Astrocyte (in vitro differentiated cells and primary cell): Measurements from ENCODE around the gene MYO3B. TPM values are rescaled to one million over a fixed set of nuclear protein-coding genes. Genes with fewer than 3 reads are reported as not detected.
"Not testable (repeated sequence)": the region's sequence is repeated elsewhere in the genome, so short reads cannot be mapped to it uniquely, and the experiment has no call there.

Experiments
- DNase-seq: peaks from one replicate; pipeline ENCODE4 v3.0.0-alpha.2; 2010; ENCODE audit warnings: low read depth
- FAIRE-seq: peaks from 2 replicates; lab custom pipeline; 2011; peaks lifted over from hg19 to GRCh38; lab: Jason Lieb, UNC
- H2AFZ ChIP-seq: 2 replicates; pipeline ENCODE4 v1.6.0; 2012; ENCODE audit warnings: low read depth, low read length, inconsistent platforms
- H3K27ac ChIP-seq: 2 replicates; pipeline ENCODE4 v1.5.1; 2011; ENCODE audit warnings: low read depth, low read length, inconsistent platforms
- H3K27me3 ChIP-seq: 2 replicates; pipeline ENCODE4 v1.6.0; 2011; ENCODE audit warnings: low read length, inconsistent platforms; ENCODE audit not compliant: insufficient read depth
- H3K36me3 ChIP-seq: 2 replicates; pipeline ENCODE4 v1.5.1; 2011; ENCODE audit warnings: low read length, inconsistent platforms; ENCODE audit not compliant: insufficient read depth
- H3K4me1 ChIP-seq: 2 replicates; pipeline ENCODE4 v1.5.1; 2011; ENCODE audit warnings: low read length, inconsistent platforms; ENCODE audit not compliant: insufficient read depth
- H3K4me2 ChIP-seq: 2 replicates; pipeline ENCODE4 v1.6.0; 2012; ENCODE audit warnings: low read length, inconsistent platforms
- H3K4me3 ChIP-seq: 2 replicates; pipeline ENCODE4 v1.5.1; 2011; ENCODE audit warnings: low read depth, mild to moderate bottlenecking, low read length, inconsistent platforms; ENCODE audit not compliant: insufficient read depth
- H3K79me2 ChIP-seq: 2 replicates; pipeline ENCODE4 v1.6.0; 2012; ENCODE audit warnings: mild to moderate bottlenecking, low read length, inconsistent platforms; ENCODE audit not compliant: insufficient read depth
- H3K9ac ChIP-seq: 2 replicates; pipeline ENCODE4 v1.6.0; 2012; ENCODE audit warnings: mild to moderate bottlenecking, low read length, inconsistent platforms
- H3K9me3 ChIP-seq: 2 replicates; pipeline ENCODE4 v1.5.1; 2012; ENCODE audit warnings: low read depth, mild to moderate bottlenecking, low read length, inconsistent platforms; ENCODE audit not compliant: insufficient read depth
- H4K20me1 ChIP-seq: 2 replicates; pipeline ENCODE4 v1.6.0; 2012; ENCODE audit warnings: low read length, inconsistent platforms; ENCODE audit not compliant: insufficient read depth
- H3K27ac Mint-ChIP-seq: one replicate; pipeline ENCODE4 v1.8.0; 2021; ENCODE audit warnings: mild to moderate bottlenecking, mixed read lengths; ENCODE audit not compliant: unreplicated experiment
- H3K27me3 Mint-ChIP-seq: one replicate; pipeline ENCODE4 v1.8.0; 2021; ENCODE audit warnings: low read depth, mixed read lengths; ENCODE audit not compliant: unreplicated experiment
- H3K36me3 Mint-ChIP-seq: one replicate; pipeline ENCODE4 v1.8.0; 2021; ENCODE audit warnings: low read depth, mixed read lengths; ENCODE audit not compliant: unreplicated experiment
- H3K4me1 Mint-ChIP-seq: one replicate; pipeline ENCODE4 v1.8.0; 2021; ENCODE audit warnings: low read depth, mixed read lengths; ENCODE audit not compliant: unreplicated experiment
- H3K4me3 Mint-ChIP-seq: one replicate; pipeline ENCODE4 v1.8.0; 2021; ENCODE audit warnings: mild to moderate bottlenecking, moderate library complexity, mixed read lengths; ENCODE audit not compliant: unreplicated experiment
- H3K9me3 Mint-ChIP-seq: one replicate; pipeline ENCODE4 v1.8.0; 2021; ENCODE audit warnings: mild to moderate bottlenecking, mixed read lengths; ENCODE audit not compliant: unreplicated experiment
- CTCF ChIP-seq: IDR thresholded peaks from 2 replicates; pipeline ENCODE4 v1.5.1; 2011; ENCODE audit warnings: low read depth, mild to moderate bottlenecking, inconsistent platforms, low read length, moderate library complexity; ENCODE audit not compliant: insufficient read depth
- EZH2 ChIP-seq: IDR thresholded peaks from 2 replicates; pipeline ENCODE4 v1.6.1; 2012; ENCODE audit warnings: mild to moderate bottlenecking, low read length, inconsistent platforms; ENCODE audit not compliant: insufficient read depth
- total RNA-seq: library from RNA; stranded (reverse); gene quantifications from 2 replicates; pipeline ENCODE4 v1.2.1, GENCODE V29; 2021

The MYO3B gene
- total RNA-seq, 1 donor from 2014 or later: not detected

DNA sequence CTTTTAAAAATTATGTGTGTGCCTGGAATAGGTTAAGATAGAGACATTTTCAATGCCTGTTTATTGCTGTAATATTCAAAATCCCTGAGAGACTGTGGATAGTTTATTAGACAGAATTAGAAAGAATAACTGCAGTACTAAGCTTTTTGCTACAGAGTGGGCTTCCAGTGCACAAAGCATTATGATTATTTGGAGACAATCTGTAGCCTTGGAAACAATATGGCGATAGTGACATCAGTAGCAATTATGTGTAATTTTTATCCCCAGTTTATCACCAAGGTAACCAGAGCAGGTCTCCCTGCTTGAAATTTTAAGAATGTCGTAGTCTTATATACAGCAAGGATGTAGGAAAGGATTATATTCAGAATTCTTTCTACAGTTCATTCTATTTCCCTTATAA is 100.0 kb downstream of the MYO3B start:
- Mint-ChIP-seq H3K9me3 (peaks cover 3% of the 10 kb centered on the region), H3K4me1 (no peaks in the 10 kb centered on the region), H3K36me3 (no peaks in the 10 kb centered on the region), H3K27me3 (no peaks in the 10 kb centered on the region), H3K4me3 (no peak overlapping the region), H3K27ac (no peak overlapping the region)
- TF ChIP-seq EZH2 (no peak), CTCF (no peak)
- Histone ChIP-seq H3K4me1 (no peaks in the 10 kb centered on the region), H3K79me2 (no peaks in the 10 kb centered on the region), H3K4me3 (no peak overlapping the region), H3K27ac (no peak overlapping the region), H2AFZ (no peak overlapping the region), H3K27me3 (no peaks in the 10 kb centered on the region), H3K9ac (no peak overlapping the region), H3K4me2 (no peak overlapping the region), H4K20me1 (no peaks in the 10 kb centered on the region), H3K36me3 (no peaks in the 10 kb centered on the region), H3K9me3 (no peaks in the 10 kb centered on the region)
- no peak for DNase-seq
- FAIRE-seq: no peak

GRCh38 chr2:170279615-170280014 is 101.7 kb downstream of the MYO3B start:
- not testable (repeated sequence) for H3K9me3 Mint-ChIP-seq, H3K27me3 Mint-ChIP-seq, H3K4me3 ChIP-seq, H3K36me3 Mint-ChIP-seq, FAIRE-seq, H2AFZ ChIP-seq, H3K79me2 ChIP-seq, DNase-seq, H3K4me2 ChIP-seq, H3K9ac ChIP-seq, H3K4me1 Mint-ChIP-seq, H3K27me3 ChIP-seq, H3K4me3 Mint-ChIP-seq, H3K9me3 ChIP-seq, H3K27ac Mint-ChIP-seq, H3K4me1 ChIP-seq, H4K20me1 ChIP-seq, H3K27ac ChIP-seq, H3K36me3 ChIP-seq

- no peaks in the 10 kb centered on the region for H3K27me3 ChIP-seq
- peaks cover 3% of the 10 kb centered on the region for H3K9me3 Mint-ChIP-seq
- H4K20me1 ChIP-seq: no peaks in the 10 kb centered on the region
- no peak overlapping the region for H2AFZ ChIP-seq
- H3K4me3 Mint-ChIP-seq: no peak overlapping the region
- H3K4me3 ChIP-seq: no peak overlapping the region
- H3K79me2 ChIP-seq: no peaks in the 10 kb centered on the region
- no peak for TF ChIP-seq CTCF
- no peak for TF ChIP-seq EZH2
- DNase-seq (no peak), FAIRE-seq (no peak)
- H3K27ac Mint-ChIP-seq: no peak overlapping the region
- no peaks in the 10 kb centered on the region for H3K36me3 Mint-ChIP-seq
- H3K9ac ChIP-seq: no peak overlapping the region
- no peaks in the 10 kb centered on the region for H3K4me1 ChIP-seq
- H3K36me3 ChIP-seq: no peaks in the 10 kb centered on the region
- peaks cover 2% of the 10 kb centered on the region for H3K27me3 Mint-ChIP-seq
- H3K27ac ChIP-seq: no peak overlapping the region
- no peaks in the 10 kb centered on the region for H3K9me3 ChIP-seq
- no peak overlapping the region for H3K4me2 ChIP-seq
- peaks cover 4% of the 10 kb centered on the region for H3K4me1 Mint-ChIP-seq
Observed at GRCh38 chr2:170282851-170283250, 104.9 kb downstream of the MYO3B start.
